Fibroblast of the aortic adventitia (primary cell): ENCODE data around the gene RPL29. TPM values are rescaled to one million over a fixed set of nuclear protein-coding genes. Genes with fewer than 3 reads are reported as not detected.

ENCODE experiments used
- DNase-seq: peaks from one replicate; pipeline ENCODE4 v3.0.0-alpha.2; 2010; ENCODE audit warnings: low read depth
- H3K4me3 ChIP-seq: 2 replicates; pipeline ENCODE4 v1.5.1; 2011; ENCODE audit warnings: low read depth, mild to moderate bottlenecking, control low read depth, low read length, moderate library complexity
- total RNA-seq: library from RNA; depleted of rRNA; stranded (reverse); fragments of >200 nt; gene quantifications from 2 replicates; pipeline ENCODE4 v1.2.3, GENCODE V29; 2012; ENCODE audit warnings: low replicate concordance
- TF ChIP-seq, protein P1 (sequence below): IDR thresholded peaks from 2 replicates; pipeline ENCODE4 v1.5.1; 2011; ENCODE audit warnings: mild to moderate bottlenecking, low read length, control low read depth, inconsistent platforms; ENCODE audit not compliant: insufficient read depth

The RPL29 gene
- total RNA-seq, 1 donor = 1,532 TPM

DNA sequence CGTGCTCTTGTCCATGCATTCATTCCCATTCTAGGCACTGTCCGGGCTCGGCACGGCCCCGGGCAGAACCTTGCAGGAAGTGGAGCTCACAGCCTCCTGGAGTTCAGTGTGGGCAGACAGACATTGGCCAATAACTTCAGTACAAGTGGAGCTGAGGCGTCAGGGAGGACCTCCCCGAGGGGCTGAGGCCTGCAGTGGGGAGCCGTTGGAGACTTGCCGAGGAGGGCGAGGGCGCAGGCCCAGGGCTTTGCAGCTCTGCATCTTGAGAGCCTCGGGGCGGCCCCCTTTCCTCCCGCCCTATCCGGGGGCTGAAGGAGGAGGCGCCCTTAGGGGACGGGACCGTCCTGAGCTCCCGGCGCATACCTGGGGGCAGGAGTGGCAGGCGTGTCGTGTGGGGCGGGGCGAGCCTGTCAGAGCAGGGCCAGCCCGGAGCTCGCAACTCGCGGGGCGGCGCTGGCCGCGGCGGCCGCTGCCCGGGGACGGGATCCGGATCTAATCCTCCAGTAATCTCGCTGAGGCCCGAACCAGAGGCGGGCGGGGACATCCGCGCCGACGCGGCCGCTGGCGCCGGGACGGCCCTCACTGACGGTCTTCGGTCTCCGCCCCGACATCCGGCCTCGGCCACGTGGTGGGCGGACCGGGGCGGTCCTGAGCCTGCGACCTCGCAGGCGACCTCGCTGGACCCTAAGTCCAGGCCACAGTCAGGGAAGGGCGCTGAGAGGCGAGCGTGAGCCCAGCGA, 12.7 kb downstream of the RPL29 start, which contains the start of gene ACY1:
Gene ACY1 (plus strand): TSS at position 698 of the 740 bp plus-strand sequence. CDS start 530 bp downstream, outside the sequence.
- peak within 1 kb of the TSS; percentile 62 for H3K4me3 ChIP-seq
- TF ChIP-seq, protein P1, sequence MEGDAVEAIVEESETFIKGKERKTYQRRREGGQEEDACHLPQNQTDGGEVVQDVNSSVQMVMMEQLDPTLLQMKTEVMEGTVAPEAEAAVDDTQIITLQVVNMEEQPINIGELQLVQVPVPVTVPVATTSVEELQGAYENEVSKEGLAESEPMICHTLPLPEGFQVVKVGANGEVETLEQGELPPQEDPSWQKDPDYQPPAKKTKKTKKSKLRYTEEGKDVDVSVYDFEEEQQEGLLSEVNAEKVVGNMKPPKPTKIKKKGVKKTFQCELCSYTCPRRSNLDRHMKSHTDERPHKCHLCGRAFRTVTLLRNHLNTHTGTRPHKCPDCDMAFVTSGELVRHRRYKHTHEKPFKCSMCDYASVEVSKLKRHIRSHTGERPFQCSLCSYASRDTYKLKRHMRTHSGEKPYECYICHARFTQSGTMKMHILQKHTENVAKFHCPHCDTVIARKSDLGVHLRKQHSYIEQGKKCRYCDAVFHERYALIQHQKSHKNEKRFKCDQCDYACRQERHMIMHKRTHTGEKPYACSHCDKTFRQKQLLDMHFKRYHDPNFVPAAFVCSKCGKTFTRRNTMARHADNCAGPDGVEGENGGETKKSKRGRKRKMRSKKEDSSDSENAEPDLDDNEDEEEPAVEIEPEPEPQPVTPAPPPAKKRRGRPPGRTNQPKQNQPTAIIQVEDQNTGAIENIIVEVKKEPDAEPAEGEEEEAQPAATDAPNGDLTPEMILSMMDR = no peak
- peak; percentile 76 for DNase-seq

DNA sequence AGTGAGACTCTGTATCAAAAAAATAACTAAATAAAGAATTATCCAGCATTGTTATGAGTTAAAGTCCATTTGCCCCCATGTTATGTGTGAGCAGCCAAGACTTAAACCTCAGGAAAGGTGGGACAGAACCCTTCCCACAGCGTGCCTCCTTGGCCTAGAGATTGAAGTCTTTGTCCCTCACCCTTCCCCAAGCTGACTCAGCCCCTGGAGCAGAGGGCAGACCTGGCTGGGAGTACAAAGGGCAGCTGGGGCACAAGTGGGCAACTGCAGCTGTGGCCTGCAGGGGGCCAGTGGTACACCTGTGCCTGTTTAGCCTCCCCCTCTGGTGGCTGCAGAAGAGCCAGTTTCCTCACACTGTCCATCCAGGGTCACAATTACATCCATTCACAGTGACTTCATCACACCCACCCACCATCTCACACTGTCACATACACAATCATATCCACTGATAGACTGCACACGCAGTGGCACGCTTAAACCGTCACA, 13.3 kb downstream of the RPL29 start:
- TF ChIP-seq, protein P1 = peak; percentile 57
- DNase-seq = no peak
- peak overlapping the region; percentile 62 for H3K4me3 ChIP-seq

DNA sequence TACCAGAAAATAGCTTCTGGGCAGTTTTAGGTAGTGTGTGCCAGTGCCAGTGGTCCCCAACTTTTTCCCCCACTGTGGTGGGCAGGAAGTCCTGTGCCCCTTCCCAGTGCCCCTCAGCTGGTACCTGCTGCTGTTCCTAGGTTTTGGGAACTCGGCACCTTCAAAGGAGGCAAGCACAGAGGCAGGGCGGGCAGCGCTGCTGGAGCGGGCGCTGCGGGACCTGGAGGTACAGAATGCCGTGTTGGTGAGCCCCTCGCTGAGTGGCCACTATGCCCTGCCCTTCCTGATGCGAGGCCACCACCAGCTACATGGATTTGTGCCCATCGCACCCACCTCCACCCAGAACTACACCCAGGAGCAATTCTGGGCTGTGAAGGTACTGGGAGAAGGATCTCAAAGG, 15.4 kb downstream of the RPL29 start:
- no peak overlapping the region for H3K4me3 ChIP-seq
- TF ChIP-seq, protein P1 = no peak

DNA sequence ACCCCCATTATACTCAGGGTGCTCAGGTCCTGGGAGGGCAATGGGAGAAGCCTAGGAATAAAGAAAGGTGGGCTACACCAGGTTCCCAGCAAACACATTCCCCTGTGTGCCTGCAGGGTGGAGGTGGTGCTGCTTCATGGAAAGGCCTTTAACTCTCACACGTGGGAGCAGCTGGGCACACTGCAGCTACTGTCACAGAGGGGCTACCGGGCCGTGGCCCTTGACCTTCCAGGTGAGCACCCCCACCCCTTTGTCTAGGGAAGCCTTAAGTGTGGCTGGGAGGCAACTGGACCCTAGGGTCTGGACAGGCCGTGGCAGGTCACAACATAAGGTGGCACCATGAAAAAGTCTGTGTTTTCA, 17.6 kb downstream of the RPL29 start:
- no peak overlapping the region for H3K4me3 ChIP-seq
- TF ChIP-seq, protein P1 = no peak
- DNase-seq = no peak

More for the DNA sequence above, 15.4 kb downstream of the RPL29 start:
- DNase-seq = no peak

DNA sequence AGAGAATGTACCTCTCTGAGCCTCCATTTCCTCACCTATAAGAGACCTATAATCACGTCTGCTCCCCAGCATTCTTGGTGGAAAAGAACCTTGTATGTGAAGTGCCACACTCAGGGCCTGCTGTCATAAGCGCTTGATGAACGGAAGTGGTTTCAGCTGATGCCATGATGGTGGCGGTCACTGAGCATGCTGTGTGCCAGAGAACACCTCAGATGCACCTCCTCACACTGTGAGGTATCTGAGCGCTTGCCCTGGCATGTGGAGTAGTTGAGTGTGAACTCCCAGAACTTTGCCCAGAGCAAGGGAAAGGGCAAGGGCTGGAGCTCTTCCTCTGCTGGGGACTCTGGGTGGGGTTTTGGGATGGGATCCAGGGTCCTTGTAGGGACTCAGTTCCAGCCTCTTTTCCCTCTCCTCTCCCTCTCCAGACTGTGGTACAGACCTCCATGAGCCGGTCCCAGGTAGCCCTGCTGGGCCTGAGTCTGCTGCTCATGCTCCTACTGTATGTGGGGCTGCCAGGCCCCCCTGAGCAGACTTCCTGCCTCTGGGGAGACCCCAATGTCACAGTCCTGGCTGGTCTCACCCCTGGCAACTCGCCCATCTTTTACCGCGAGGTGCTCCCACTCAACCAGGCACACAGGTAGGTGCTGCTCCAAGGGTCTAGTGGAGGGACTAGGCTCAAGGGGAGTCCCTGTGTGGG, 18.1 kb downstream of the RPL29 start:
- no peak for DNase-seq
- TF ChIP-seq, protein P1 = no peak
- H3K4me3 ChIP-seq = no peak overlapping the region

DNA sequence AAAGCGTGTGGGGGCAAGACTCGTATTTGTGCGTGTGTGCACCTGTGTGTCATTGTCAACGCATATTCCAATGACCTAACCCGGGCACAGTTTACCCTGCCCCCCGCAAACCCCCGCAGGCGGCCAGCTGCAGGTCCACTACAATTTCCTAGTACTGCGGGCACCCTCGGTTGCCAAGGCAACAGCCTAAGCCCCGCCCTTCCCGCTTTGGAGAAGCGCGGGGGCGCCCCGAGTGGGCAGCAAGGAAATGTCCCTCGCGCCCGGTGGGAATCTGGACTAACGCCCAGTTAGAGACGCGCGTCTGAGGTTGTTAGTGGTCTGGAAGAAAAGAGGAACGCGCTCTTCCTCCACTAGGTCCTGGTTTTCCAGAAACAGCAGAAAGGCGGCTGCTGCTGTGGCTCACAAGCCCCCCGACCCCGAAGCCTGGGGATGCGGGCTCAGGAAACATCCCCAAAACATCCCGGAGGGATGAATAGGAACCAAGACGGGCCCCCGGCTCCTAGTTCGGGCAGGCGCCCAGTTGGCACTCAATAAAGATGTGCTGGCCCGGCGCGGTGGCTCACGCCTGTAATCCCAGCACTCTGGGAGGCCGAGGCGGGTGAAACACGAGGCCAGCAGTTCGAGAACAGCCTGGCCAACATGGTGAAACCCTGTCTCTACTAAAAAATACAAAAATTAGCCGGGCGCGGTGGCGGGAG, 19.7 kb downstream of the RPL29 start:
- peak overlapping the region; percentile 70 for H3K4me3 ChIP-seq
- TF ChIP-seq, protein P1 = no peak
- DNase-seq = peak; percentile 49
